ENCODE measurements around the gene APOBEC3C.

DNA sequence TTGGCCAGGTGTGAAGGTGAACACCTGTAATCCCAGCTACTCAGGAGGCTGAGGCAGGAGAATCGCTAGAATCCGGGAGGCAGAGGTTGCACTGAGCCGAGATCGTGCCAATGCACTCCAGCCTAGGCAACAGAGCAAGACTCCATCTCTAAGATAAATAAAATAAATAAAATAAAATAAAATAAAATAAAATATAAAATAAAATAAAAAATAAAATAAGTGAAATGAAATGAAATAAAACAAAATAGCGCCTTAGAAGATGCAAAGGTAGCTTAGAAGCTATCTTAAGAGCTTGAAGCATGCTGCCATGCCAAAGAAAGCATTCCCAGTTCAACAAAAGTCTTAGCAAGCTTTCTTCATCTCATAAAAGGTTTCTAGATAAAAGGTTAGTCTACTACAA is 6.9 kb upstream of the APOBEC3C start:
- no peak for TF ChIP-seq POLR2A (IDR thresholded peaks at IDR 0.05)
- TF ChIP-seq CTCF (IDR thresholded peaks at IDR 0.05) = no peak

Data from vagina (tissue), 2 donors.